HUDEP-2 (cell line): ENCODE data around the gene FOSL2.

ENCODE experiments used
- DNase-seq, 76 experiments: peaks; one replicate each; lab custom pipeline; 2025; ENCODE audit not compliant: unreplicated experiment in 76 of 76; lab: John Stamatoyannopoulos, UW

FOSL2 gene

DNA sequence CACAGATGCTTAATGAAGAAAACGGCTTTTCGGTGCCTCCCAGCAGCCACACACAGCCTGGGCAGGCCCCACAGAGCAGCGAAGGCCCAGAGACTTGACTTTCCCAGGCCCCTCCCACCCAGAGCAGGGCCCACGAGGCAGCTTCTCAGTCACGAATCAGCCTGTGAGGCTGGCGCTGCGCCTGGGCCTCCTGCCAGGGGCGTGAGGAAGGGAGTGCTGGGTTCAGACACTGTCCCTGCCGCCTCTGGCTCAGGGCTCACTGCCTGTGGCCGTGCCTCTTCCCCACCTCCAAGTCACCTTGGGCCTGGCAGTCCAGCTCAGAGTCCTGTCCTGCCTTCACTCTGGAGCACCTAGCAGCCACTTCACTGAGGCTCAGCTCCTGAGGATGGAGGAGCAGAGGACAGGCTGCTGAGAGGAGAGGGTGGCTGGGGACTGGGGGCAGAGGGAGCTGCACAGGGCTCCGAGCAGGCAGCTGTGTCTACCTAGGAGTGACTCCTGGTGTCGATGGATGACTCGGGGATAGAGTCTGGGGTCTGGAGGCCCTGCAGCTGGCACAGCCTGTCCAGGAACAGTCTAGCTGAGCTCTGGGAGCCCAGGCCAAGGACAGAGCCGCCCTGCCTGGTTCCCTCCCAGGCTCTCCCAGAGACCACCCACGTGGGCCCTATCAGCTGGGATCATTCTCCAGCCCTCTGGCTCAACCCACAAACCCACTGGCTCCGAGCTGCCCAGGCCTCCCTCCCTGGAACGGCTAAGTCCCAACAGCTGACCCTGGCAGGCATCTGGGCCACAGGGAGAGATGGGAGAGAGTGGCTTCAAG, 36.4 kb upstream of the FOSL2 start:
- peak; percentile 36 to 98 (median 94) for DNase-seq

DNA sequence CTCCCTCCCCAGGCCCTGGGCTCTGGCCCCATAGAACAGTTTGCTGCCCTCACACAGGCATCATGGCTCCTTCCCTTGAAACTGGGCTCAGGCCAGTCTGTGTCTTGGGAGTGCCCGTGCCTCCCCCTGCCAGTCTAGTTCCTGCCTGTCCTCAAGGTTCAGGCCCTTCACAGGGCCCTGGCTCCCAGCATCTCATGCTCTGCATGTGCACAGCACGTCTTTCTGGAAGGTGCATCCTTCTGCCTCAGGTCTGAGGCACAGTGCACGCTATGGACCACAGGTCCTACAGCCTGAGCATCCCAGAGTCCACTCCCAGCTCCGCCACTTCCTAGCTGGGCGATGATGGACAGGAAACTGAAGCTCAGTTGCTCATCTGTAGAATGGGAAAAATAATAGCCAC, 35.6 kb upstream of the FOSL2 start:
- DNase-seq = peak in 2 of 76 experiments; percentile 27 to 30

DNA sequence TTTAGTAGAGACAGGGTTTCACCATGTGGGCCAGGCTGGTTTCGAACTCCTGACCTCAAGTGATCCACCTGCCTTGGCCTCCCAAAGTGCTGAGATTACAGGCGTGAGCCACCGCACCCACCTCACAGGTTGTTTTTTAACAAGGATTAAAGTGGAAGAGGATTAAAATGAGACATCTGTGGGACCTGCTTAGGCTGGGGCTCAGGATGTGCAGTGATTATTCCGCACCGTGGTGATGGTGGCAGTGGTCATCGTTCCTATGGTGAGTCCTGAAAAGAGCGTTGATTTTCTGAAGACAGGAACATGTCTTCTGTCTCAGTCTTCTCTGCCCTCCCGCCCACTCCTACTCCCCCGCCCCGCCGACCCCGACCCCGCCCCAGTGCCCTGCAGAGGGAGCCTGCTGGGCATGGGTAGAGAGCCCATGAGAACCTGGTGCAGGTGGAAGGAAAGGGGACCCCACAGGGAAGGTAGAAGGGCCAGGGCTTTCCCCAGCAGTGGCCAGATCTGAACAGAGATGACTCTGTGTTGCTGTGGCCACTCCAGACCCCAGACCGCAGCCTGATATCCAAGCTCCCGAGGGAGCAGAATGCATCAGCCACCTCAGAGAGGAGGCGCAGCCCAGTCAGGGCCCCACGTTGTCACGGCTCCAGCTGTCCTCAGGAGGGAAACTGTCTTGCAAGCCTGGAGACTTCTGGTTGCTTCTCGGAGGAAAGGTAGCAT, 34.5 kb upstream of the FOSL2 start:
- no peak for DNase-seq

DNA sequence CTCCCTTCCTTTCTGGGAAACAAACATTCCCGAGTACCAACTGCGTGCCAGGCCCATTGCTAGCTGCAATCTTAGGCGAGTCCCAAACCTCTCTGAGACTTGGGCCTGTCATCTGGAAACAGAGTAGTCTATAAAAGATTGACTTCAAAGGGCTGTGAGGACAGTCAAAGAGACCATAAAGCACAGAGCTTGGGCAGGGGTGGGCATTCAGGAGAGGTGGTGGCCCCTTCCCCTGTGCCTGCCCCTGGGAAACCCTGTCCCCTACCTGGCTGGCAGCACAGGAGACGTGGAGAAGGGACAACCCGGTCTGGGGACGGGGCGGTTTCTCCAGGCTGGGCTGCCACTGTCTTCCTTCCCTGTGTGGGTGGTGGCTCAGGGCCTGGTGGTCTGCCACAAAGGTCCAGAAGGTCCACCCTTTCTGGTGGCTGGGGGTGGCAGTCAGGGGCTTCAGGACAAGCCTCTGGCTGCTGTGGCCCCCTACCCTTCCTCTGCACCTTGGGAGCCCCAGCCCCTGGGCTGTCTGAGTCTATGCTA, 33.9 kb upstream of the FOSL2 start:
- peak in 2 of 76 experiments; percentile 23 to 46 for DNase-seq

DNA sequence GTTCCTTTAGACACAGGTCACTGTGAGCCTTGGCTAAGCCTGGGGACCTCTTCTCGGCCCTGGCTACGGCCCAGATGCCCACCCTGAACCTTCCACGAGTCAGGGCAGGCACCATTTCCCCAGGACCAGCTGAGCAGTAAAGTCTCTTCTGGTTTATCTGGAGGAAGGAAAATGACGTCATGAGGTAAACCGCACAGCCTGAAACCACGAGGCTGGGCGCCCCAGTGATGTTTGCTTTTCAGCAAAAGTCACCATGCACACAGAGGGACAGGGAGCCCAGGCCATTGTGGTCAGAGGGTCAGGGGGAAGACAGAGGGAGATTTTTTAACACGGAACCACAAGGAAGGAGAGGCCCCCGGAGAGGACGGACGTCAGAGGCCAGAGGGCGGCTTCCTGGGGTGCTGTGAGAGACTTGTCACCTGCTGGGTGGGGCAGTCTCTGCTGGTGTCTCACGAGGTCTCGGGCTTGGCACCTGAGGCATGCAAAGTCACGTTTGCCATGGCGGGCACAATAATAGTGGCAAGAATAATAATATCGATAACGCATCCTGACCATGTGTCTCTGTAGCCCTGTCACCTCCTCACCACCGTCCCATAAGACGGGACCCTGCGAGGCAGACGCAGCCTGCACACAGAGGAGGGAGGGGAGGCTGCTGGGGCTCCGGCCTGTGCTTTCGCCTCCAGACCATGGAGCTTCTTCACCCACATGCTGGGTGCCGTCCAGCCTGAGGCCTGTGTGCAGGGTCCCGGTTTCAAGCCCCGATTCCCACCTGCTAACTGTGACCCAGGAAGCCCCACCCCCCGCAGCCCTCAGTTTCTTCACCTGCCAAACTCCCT, 33.2 kb upstream of the FOSL2 start:
- peak in 57 of 76 experiments; percentile 8 to 82 (median 35) for DNase-seq

DNA sequence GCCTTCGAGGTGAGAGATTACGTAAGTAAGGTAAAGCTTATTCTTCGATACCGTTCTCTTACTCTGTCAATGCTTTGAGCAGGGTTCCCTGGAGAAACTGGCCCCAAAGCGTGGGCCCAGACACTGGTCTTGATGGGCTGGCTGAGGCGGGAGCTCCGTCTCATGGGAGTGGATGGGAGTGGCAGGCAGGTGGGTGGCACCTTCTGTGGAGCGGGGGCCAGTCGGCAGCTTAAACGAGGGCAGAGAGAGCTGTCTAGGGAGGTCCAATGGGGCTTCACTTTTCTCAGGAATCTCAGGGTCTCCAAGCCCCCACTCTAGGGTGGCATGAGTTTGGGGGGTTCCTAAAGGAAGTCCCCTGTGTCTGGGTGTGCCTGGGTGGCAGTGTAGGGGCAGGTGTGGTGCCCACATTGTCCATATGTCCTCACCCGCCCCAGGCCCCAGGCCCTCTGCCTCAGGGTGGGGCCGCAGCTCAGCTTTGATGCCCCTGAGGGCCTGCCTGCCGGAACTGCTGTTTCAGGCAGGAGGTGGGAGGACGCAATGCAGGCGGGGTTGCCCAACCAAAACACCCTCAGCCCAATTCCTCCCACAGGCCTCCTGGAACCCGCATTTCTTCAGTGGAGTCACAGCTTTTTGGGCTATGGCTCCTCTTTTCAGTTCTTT, 32.5 kb upstream of the FOSL2 start:
- DNase-seq = peak in 13 of 76 experiments; percentile 9 to 45 (median 32)

DNA sequence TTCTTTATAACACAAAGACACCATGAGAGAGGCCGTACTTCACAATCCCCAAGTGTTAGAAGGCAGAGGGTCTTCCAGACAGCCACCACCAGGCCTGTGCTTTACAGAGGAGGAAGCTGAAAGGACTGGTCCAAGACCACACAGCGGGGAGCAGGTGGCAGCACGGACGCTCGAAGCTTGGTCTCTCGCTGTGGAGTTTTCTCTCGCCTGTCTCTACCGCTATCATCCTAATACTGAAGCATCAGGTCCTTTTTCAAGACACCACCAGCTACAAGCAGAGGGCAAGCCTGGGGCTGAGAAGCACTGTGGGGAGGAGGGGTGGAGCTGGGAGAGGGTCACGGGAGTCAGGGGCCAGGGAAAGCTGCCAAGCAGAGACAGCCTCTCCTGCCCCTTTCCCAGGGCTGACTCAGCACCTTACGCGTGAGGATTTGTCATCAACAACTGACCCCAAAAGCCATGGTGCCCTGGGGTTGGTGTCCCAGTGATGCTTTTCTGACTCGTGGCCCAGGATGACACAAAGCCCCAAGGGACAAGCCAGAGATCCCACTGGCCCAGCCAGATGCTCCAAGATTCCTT, 31.9 kb upstream of the FOSL2 start:
- DNase-seq = peak in 59 of 76 experiments; percentile 9 to 76 (median 52)

DNA sequence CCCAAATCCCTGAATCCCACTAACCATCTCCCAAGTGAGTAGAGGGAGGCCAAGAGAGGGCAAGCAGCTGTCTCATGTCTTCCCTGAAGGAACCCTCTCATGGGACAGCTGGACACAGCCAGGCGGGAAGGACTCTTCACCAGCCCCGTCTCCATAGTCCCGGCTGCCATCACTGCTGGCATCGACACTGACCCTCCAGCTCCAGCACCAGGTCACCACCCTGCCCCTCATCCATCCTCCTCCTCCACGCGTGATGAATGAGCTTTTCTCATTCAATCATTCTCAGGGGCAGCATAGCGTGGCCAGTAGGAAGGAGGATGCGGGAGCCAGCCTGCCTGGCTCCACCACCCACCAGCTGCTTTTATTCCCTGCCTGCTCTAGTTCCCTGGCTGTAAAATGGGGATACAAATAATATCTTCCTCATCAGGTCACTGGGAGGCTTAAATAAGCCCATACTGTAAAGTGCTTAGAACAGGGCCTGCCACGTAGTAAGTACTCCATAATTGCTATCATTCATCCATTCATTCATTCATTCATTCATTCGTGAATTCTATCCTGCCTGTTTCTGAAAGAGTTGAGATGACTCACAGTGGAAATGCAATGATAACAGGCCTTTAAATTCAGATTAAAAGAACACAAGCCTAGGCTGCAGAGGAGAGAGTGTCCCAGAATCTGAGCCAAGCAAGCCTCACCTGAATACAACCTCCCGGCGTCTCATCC, 30.5 kb upstream of the FOSL2 start:
- DNase-seq = no peak

DNA sequence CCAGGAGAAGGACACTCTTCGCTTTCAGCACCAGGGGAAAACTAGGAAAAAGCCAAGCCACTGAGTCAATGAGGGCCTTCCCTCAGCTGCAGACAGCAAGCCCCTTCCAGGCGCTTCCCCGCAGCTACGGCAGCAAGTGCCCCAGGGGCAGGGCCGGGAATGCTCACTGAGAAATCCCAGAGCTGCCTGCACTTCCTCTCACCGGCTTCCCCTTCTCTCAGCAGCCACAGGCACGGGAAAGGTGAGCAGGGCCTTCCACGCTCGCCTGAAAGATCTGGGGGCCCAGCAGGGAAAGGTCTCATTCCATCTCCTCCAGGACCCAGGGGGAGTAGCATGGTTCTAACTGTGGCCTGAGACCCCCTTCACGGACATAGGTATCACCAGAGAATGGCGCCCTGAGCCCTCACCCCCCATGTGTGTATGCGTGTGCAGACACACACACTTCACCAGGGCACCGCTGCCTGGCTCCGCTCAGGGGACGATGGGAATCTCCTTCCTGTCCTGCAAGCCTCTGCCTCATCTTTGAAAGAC, 29.6 kb upstream of the FOSL2 start:
- no peak for DNase-seq

DNA sequence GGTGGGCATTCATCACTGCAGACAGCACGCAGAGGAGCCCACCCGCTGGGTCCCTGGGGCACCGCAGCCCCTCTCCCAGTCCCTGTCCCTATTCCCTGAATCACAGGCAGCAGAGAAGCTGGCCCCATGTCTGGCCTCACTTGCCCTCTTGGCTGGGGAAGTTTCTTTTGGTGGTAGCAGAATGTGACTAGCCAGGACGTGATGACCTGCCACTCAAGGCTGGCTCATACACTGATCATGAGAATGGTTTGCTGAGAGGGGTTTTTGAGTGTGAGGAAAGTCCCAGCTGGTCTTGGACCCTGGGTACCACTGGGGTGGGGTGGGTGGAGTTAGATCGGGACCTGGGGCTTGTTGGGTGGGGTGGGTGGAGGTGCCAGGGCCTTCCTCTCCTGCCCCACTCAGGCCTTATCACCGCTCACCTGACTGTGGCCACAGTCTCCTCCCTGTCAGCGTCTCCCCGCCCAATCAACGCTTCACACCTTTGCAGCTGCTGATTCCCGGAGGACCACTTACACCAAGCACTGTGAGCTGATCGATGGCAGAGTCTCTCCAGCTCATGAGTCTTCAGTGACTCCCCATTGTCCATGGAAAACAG, 28.9 kb upstream of the FOSL2 start:
- peak in 5 of 76 experiments; percentile 11 to 20 (median 14) for DNase-seq

DNA sequence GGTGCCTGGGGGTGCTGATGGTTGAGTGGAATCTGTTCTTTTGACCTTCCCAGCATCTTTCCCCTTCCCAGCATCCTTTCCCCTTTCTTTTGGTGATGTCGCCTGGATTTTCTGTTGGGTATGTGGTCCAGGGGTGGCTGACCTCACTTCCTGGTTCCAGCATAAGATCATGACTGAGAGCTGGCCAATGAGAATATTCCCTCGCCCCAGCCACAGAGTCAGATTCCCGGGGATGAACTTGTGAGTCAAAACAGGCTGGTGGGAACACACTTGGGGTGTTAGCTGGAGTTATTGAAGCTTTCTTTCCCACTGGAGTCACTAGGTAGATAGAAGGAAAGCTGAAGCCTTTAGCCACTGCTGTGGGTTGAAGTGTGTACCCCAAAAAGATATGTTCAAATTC, 28.0 kb upstream of the FOSL2 start:
- DNase-seq = no peak

DNA sequence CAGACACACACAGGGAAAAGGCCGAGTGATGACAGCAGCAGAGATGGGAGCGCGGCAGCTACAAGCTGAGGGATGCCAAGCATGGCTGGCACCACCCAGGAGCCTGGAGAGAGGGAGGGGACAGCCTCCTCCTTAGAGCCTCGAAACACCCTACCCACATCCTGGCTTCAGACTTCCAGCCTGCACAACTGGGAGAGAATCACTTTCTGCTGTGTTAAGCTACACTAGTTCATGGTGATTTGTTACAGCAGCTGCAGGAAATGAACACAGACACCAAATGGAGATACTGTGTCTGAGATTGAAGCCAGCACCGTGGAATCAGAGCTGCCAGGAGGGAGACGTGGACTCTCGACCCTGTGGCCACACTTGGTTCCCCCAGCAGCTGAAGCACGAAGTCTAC, 27.5 kb upstream of the FOSL2 start:
- no peak for DNase-seq

DNA sequence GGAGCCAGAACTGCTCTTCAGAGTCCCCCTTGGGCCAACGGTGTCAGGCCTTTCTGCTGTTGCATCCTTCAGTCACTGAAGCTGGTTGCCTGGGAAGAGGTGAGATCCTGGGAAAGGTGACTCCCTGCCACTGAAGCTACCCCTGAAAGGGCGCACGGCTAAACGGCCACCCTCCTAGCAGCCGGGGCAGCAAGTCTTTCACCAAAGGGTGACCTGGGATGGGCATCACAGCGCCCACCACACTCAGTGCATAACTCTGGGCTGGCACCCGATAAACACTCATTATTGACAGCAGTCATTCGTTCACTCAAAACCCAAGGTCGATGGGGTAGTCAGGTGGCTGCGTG, 26.5 kb upstream of the FOSL2 start:
- peak in 1 of 76 experiments; percentile 69 for DNase-seq

DNA sequence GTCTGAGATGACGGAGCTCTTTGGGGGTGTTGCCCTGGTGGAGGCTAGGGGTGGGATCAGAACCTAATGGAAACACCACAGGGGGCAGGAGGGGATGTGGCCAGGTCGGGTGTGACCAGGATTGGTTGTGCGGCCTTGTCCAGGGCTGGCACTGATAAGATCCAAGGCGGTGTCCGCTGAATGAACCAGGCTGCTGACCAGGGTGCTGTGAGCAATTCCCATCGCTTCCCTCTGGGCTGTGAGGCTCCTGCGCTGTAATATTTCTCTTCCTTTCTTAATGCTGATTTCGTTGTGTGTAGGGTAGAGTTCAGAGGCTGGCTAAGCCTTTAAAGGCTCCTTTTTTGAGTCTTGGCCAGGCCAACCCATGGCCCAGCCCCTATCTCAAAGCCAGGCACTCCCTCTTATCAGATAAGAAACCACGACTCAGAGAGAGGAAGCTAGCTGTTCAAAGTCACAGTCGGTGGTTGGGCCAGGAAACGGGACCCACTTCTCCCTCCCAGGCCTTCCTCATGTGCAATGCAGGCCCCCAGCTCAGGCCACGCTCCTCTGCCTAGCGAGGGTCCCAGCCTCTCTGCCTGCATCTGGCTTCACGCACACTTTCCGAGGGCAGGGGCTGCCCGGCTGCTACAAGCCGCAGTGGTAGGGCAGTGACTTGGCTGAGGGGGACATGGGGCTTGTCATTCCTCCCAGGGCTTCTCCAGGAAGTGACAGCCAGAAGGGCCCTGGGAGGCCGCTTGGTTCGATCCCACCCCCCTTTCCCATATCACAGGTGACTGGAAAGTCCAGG, 26.0 kb upstream of the FOSL2 start:
- peak in 75 of 76 experiments; percentile 22 to 92 (median 77) for DNase-seq

DNA sequence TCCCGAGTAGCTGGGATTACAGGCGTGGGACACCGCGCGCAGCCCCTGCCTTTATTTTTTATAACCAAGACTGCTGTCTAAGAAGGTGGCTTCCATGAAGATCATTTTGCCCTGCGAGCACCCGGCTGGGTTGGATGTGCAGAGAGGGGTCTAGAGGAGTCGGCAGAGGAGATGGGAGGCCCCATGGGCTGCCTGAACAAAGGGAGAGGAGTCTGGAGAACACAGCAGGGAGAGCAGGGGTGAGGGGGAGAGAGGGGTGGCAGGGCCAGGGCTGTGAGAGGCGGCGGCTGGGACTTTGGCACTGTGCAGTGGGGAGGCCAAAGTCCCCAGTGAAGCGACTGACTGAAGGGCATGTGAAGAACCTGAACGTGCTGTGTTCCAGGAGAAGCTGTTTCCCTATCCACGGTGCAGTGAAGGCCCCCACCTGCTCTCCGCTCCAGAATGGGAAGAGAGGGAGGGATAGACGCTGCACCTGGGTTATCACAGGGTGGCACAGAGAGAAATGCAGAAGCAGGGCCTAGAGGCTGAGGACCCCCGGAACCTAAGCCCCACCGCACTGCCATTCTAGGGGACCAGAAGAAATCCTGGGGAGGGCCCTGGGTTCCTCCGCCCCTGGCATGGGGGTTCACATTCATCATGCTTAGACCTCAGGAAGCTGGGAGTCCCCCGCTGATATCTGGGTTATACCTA, 24.8 kb upstream of the FOSL2 start:
- peak in 4 of 76 experiments; percentile 6 to 43 (median 20) for DNase-seq

DNA sequence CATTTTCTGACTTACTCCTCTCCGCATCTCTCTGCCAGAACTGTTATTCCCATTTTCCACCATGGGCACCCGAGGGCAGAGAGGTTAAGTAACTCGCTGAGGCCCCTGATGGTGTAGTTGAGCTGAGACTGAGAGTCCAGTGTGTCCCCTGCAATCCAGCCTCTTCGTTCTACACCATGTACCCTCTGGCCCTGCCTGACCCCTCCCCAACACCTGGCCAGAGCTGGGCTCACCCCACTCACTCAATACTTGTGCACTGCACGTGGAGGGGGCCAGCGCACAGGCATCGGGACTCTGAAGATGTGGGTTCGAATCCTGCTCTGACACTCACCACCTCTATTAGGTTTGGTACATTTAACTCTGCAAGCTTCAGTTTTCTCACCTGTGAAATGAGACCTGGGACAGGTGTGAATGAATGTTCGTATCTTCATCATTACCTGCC, 24.3 kb upstream of the FOSL2 start:
- no peak for DNase-seq

DNA sequence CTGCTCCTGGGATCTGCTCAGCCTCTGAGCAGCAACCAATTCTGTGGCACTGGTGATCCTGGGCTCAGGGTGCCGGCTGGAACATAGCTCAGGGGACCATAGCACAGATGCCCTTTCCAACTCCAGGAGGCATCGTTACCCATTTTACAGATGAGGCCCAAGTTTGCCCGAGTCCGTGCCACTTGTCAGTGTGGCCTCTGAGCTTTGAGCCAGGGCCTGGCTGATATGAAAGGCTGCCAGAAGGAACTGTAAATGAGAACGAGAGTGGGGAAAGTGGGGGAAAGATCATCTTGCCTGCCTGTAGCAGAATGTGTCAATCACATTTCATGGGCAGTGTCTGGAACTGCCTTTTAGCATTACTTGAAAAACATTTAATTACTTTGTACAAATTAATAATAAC, 23.3 kb upstream of the FOSL2 start:
- DNase-seq = no peak
